SU-DHL-6 (cell line): ENCODE results near the gene RIMS4.

Experiments
- CTCF ChIP-seq: fragments of 200-600 bp; sonication (generic); IDR thresholded peaks from one replicate; pipeline ENCODE4 v1.5.1; 2017; ENCODE audit warnings: antibody characterized with exemption, mild to moderate bottlenecking, low read length, moderate library complexity; ENCODE audit not compliant: insufficient read depth, poor library complexity, severe bottlenecking
- EZH2phosphoT487 ChIP-seq: fragments of 200-600 bp; sonication (generic), shearing (Covaris generic); conservative IDR thresholded peaks from 2 replicates; pipeline ENCODE4 v1.6.1; 2018; ENCODE audit warnings: mild to moderate bottlenecking, antibody characterized with exemption, low read length, moderate library complexity, mixed read lengths

GRCh38 chr20:44743916-44744655, 66.3 kb downstream of the RIMS4 start:
- TF ChIP-seq CTCF (no peak), EZH2phosphoT487 (no peak)
